T follicular helper cell (primary cell): Measurements from ENCODE around the gene SNRNP70.
"Not testable (repeated sequence)": the region's sequence is repeated elsewhere in the genome, so short reads cannot be mapped to it uniquely, and the experiment has no call there.

ENCODE experiments used
- DNase-seq: peaks from one replicate; pipeline ENCODE4 v3.0.0-alpha.2; 2020; ENCODE audit warnings: low read depth

Gene SNRNP70

GRCh38 chr19:49064029-49064629 is 21.1 kb upstream of the SNRNP70 start:
- no peak for DNase-seq

- no peak for DNase-seq
Measured at GRCh38 chr19:49064768-49065611, 20.3 kb upstream of the SNRNP70 start, which contains the start of gene NTF4. Gene NTF4, minus strand, starts transcription at chr19:49064818. Its CDS starts 2,821 bp downstream, at chr19:49061997.

GRCh38 chr19:49065905-49066512 is 19.2 kb upstream of the SNRNP70 start:
- DNase-seq = no peak

- DNase-seq = no peak
Measured at GRCh38 chr19:49067554-49067953, 17.7 kb upstream of the SNRNP70 start.

- DNase-seq = no peak
Measured at GRCh38 chr19:49069026-49069425, 16.2 kb upstream of the SNRNP70 start.

GRCh38 chr19:49070416-49070815 is 14.8 kb upstream of the SNRNP70 start:
- no peak for DNase-seq

- no peak for DNase-seq
Measured at GRCh38 chr19:49071860-49072547, 13.2 kb upstream of the SNRNP70 start.

- no peak for DNase-seq
Measured at GRCh38 chr19:49073514-49074378, 11.5 kb upstream of the SNRNP70 start.

GRCh38 chr19:49074869-49075268 is 10.4 kb upstream of the SNRNP70 start:
- not testable (repeated sequence) for DNase-seq

GRCh38 chr19:49080392-49080791 is 4.9 kb upstream of the SNRNP70 start:
- DNase-seq = no peak

GRCh38 chr19:49081273-49081672 is 4.0 kb upstream of the SNRNP70 start:
- no peak for DNase-seq

- DNase-seq = no peak
Measured at GRCh38 chr19:49084206-49085019, 838 bp upstream of the SNRNP70 start.

- DNase-seq = no peak
Measured at GRCh38 chr19:49085868-49086232, 599 bp downstream of the SNRNP70 start.

GRCh38 chr19:49086296-49086695 is 1.0 kb downstream of the SNRNP70 start:
- no peak for DNase-seq

GRCh38 chr19:49091391-49092038 is 6.3 kb downstream of the SNRNP70 start:
- no peak for DNase-seq

GRCh38 chr19:49092686-49093085 is 7.4 kb downstream of the SNRNP70 start:
- no peak for DNase-seq

GRCh38 chr19:49094505-49095482 is 9.5 kb downstream of the SNRNP70 start:
- DNase-seq = no peak

- DNase-seq = peak; percentile 65
Measured at GRCh38 chr19:49097453-49098288, 12.4 kb downstream of the SNRNP70 start.
